ENCODE data around the gene LAMA2. TPM values are rescaled to one million over a fixed set of nuclear protein-coding genes. Genes with fewer than 3 reads are reported as not detected.

LAMA2 gene
- total RNA-seq, 2 donors from 2014 or later: 111 to 217 TPM

DNA sequence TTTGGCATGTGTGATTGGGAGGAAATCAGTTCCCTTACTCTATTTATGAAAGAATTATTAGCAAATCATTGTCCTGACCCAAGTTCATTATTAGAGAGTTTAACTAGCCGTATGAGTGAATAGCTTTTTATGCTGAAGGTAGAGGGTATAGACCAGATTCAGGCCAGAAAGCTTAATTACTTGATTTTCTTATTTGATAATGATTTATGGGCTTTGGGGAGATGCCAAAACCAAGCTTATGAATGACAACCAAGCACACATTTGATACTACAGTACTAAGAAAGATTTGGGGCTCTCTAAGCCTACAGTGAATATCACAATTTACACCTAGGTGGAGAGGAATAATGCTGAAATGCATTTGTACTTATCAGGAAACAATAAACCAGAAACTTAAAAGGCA lies 633.8 kb downstream of the LAMA2 start:
- Histone ChIP-seq H3K4me3 (no peak overlapping the region), H3K9me3 (no peaks in the 10 kb centered on the region), H3K27me3 (replicated peaks; ENCODE audit: insufficient read depth) (no peaks in the 10 kb centered on the region), H3K4me1 (ENCODE audit: control insufficient read depth in 1 of 2, low read depth in 2 of 2) (no peaks in the 10 kb centered on the region), H3K27ac (no peak overlapping the region), H3K36me3 (peaks cover 7% of the 10 kb centered on the region)
- TF ChIP-seq, protein P1, sequence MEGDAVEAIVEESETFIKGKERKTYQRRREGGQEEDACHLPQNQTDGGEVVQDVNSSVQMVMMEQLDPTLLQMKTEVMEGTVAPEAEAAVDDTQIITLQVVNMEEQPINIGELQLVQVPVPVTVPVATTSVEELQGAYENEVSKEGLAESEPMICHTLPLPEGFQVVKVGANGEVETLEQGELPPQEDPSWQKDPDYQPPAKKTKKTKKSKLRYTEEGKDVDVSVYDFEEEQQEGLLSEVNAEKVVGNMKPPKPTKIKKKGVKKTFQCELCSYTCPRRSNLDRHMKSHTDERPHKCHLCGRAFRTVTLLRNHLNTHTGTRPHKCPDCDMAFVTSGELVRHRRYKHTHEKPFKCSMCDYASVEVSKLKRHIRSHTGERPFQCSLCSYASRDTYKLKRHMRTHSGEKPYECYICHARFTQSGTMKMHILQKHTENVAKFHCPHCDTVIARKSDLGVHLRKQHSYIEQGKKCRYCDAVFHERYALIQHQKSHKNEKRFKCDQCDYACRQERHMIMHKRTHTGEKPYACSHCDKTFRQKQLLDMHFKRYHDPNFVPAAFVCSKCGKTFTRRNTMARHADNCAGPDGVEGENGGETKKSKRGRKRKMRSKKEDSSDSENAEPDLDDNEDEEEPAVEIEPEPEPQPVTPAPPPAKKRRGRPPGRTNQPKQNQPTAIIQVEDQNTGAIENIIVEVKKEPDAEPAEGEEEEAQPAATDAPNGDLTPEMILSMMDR (IDR thresholded peaks at IDR 0.05): no peak
- DNase-seq (ENCODE audit: low spot score): no peak
- no peak for ATAC-seq (ENCODE audit: insufficient number of reproducible peaks, low FRiP score, low read depth)

DNA sequence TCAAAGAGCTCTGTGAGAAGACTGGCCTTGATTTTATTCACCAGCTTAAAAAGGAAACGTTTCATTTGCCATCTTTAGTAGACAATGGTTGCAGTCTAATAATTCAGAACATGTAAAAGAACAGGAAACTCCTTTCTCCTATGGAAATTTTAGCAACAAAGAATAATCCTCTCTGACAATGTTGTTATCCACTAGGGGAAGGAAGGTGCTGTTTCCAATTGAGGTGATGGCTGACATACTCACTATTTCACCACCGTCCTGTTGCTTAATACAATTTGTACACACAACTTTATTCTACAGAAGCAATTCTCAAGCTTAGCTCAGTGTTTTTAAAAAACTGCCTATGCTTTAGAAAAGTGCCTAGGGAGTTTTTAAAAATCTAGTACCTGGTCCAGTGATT lies 634.4 kb downstream of the LAMA2 start:
- ATAC-seq (ENCODE audit: insufficient number of reproducible peaks, low FRiP score, low read depth) (no peak), DNase-seq (ENCODE audit: low spot score) (no peak)
- Histone ChIP-seq H3K36me3 (peaks cover 7% of the 10 kb centered on the region), H3K27me3 (replicated peaks; ENCODE audit: insufficient read depth) (no peaks in the 10 kb centered on the region), H3K27ac (no peak overlapping the region), H3K4me1 (ENCODE audit: control insufficient read depth in 1 of 2, low read depth in 2 of 2) (no peaks in the 10 kb centered on the region), H3K9me3 (no peaks in the 10 kb centered on the region), H3K4me3 (no peak overlapping the region)
- TF ChIP-seq, protein P1 (IDR thresholded peaks at IDR 0.05): no peak

DNA sequence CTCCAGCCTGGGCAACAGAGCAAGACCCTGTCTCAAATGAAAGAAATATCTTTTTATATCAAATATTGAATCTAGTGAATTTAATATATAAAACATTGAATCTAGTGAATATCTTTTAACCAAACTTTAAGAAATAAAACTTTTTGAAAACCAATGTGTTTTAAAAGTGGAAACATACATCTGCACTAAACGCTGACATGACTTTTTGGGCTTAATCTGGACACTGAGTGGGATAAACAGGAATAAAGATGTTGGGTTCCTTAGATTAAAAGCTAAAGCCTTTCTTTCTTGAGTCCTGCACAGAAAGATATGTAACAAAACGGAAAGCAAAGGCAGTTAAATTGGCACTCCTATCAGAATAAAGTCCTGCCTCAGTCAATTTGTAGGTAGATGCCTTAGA lies 636.8 kb downstream of the LAMA2 start:
- ATAC-seq (ENCODE audit: insufficient number of reproducible peaks, low FRiP score, low read depth): no peak
- Histone ChIP-seq H3K9me3 (no peaks in the 10 kb centered on the region), H3K27me3 (replicated peaks; ENCODE audit: insufficient read depth) (no peaks in the 10 kb centered on the region), H3K4me1 (ENCODE audit: control insufficient read depth in 1 of 2, low read depth in 2 of 2) (no peaks in the 10 kb centered on the region), H3K36me3 (peaks cover 7% of the 10 kb centered on the region), H3K4me3 (no peak overlapping the region), H3K27ac (no peak overlapping the region)
- TF ChIP-seq, protein P1 (IDR thresholded peaks at IDR 0.05): no peak
- DNase-seq (ENCODE audit: low spot score): no peak

DNA sequence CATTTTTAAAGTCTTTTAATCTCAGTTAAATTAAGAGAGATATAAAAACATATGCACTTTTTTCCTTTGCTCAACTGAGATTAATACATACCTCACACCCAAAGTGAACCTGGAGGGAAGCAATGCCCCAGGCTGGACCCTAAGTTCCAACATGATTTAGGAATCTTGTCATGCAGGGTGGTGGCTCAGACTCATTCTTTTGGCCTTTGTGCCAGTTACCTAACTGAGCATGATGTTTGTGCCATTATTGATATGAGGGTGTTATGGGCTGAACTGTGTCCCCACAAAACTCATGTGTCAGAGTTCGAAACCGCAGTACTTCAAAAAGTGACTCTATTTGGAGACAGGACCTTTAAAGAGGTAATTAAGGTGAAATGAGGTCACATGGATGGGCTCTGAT lies 639.0 kb downstream of the LAMA2 start:
- Histone ChIP-seq H3K27ac (no peak overlapping the region), H3K36me3 (peaks cover 4% of the 10 kb centered on the region), H3K4me1 (ENCODE audit: control insufficient read depth in 1 of 2, low read depth in 2 of 2) (no peaks in the 10 kb centered on the region), H3K9me3 (no peaks in the 10 kb centered on the region), H3K4me3 (no peak overlapping the region), H3K27me3 (replicated peaks; ENCODE audit: insufficient read depth) (no peaks in the 10 kb centered on the region)
- DNase-seq (ENCODE audit: low spot score) (no peak), ATAC-seq (ENCODE audit: insufficient number of reproducible peaks, low FRiP score, low read depth) (no peak)
- TF ChIP-seq, protein P1 (IDR thresholded peaks at IDR 0.05): no peak

DNA sequence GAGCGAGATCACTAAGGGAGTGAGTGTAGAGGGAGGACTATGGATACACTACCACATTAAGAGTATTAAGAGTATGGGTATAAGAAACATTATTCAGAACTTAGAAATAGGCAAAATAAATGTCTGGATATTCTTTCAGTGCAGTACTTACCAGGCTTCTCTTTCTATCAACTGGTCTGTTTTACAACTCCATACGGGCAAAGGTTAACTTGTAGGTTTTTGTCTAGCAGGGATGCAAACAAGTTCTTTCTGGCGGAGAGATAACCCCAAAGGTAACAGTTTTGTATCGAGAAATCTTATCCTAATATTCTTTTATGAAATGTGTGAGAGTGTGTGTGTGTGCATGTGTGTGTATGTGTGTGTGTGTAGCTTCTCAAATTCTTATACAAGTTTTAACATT lies 640.9 kb downstream of the LAMA2 start:
- no peak overlapping the region for H3K4me3 ChIP-seq
- H3K4me1 ChIP-seq (ENCODE audit: control insufficient read depth in 1 of 2, low read depth in 2 of 2): no peaks in the 10 kb centered on the region
- no peak for DNase-seq (ENCODE audit: low spot score)
- H3K36me3 ChIP-seq: no peaks in the 10 kb centered on the region
- no peak for ATAC-seq (ENCODE audit: insufficient number of reproducible peaks, low FRiP score, low read depth)
- TF ChIP-seq, protein P1 (IDR thresholded peaks at IDR 0.05): no peak
- H3K27ac ChIP-seq: no peak overlapping the region
- no peaks in the 10 kb centered on the region for H3K27me3 ChIP-seq (replicated peaks; ENCODE audit: insufficient read depth)
- no peaks in the 10 kb centered on the region for H3K9me3 ChIP-seq
